Effector memory CD4-positive, alpha-beta T cell (primary cell): ENCODE measurements around the gene OPCML.

Source experiments
- DNase-seq, 3 donors: peaks; one replicate each; pipeline ENCODE4 v3.0.0-alpha.2; 2020
- H3K27ac ChIP-seq: 2 replicates; pipeline ENCODE4 v1.7.0; 2013; ENCODE audit warnings: mild to moderate bottlenecking, low read length, moderate library complexity; ENCODE audit not compliant: insufficient read depth, poor library complexity, severe bottlenecking
- H3K27me3 ChIP-seq: replicated peaks from 2 replicates; pipeline ENCODE4 v1.7.0; 2013; ENCODE audit warnings: mild to moderate bottlenecking, low read length; ENCODE audit not compliant: insufficient read depth, control insufficient read depth, poor library complexity, severe bottlenecking
- H3K36me3 ChIP-seq: 2 replicates; pipeline ENCODE4 v1.7.0; 2013; ENCODE audit warnings: mild to moderate bottlenecking, low read length, moderate library complexity; ENCODE audit not compliant: control insufficient read depth, insufficient read depth
- H3K4me1 ChIP-seq: 2 replicates; pipeline ENCODE4 v1.7.0; 2013; ENCODE audit warnings: low read length, mild to moderate bottlenecking; ENCODE audit not compliant: control insufficient read depth, insufficient read depth, poor library complexity, severe bottlenecking
- H3K4me3 ChIP-seq: 2 replicates; pipeline ENCODE4 v1.7.0; 2013; ENCODE audit warnings: low read length, low read depth, mild to moderate bottlenecking; ENCODE audit not compliant: insufficient read depth, poor library complexity, severe bottlenecking
- H3K9me3 ChIP-seq: 2 replicates; pipeline ENCODE4 v1.7.0; 2013; ENCODE audit warnings: mild to moderate bottlenecking, low read length, moderate library complexity; ENCODE audit not compliant: control insufficient read depth

Gene OPCML

DNA sequence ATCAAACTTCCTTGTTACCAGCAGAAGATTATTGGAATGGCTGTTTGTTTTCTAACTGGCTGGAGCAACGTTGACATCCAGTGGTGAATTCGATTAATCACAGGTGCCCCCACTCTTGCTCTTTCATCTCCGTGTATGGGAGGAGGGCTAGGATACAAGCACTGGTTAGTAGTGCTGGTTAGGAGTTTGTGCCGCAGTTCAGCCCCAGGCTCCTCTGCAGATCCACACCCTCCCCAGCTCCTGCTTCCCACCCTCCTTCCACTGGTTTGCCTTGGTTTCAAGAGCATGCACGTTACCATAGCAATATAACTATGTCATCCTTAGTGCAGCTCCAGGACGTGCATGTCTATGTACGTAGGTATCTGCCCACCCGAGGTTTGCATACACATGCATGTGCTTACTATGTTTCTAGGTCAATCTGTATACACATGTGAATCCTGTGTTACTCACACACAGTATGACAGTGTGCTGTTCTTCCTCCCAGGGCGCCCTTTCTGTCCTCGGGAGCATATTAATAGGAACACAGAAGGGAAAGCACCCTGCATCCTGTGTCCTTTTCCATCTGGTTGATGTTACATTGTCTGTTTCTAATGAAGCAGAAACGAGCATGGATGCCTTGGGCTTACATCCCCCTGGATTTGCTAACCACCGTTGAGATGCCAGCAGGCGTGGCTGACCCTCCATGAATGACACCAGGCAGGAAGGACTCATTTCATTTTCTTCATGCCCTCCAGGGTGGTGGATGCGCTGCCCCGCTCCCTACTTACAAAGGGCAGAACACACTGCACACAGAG lies 539.3 kb downstream of the OPCML start:
- Histone ChIP-seq H3K36me3 (no peaks in the 10 kb centered on the region), H3K4me1 (no peaks in the 10 kb centered on the region), H3K9me3 (no peaks in the 10 kb centered on the region), H3K27me3 (no peaks in the 10 kb centered on the region), H3K27ac (no peak overlapping the region), H3K4me3 (no peak overlapping the region)
- DNase-seq, result no peak

GRCh38 chr11:132988411-132988810 lies 543.9 kb downstream of the OPCML start:
- Histone ChIP-seq H3K27me3 (no peaks in the 10 kb centered on the region), H3K9me3 (no peaks in the 10 kb centered on the region), H3K4me3 (no peak overlapping the region), H3K36me3 (no peaks in the 10 kb centered on the region), H3K27ac (no peak overlapping the region), H3K4me1 (no peaks in the 10 kb centered on the region)
- no peak for DNase-seq

GRCh38 chr11:132987936-132988335 lies 544.4 kb downstream of the OPCML start:
- H3K27me3 ChIP-seq, result no peaks in the 10 kb centered on the region
- no peaks in the 10 kb centered on the region for H3K9me3 ChIP-seq
- H3K4me3 ChIP-seq, result no peak overlapping the region
- no peaks in the 10 kb centered on the region for H3K4me1 ChIP-seq
- no peak for DNase-seq
- no peaks in the 10 kb centered on the region for H3K36me3 ChIP-seq
- no peak overlapping the region for H3K27ac ChIP-seq

GRCh38 chr11:132983641-132983978 lies 548.7 kb downstream of the OPCML start:
- no peak overlapping the region for H3K27ac ChIP-seq
- no peaks in the 10 kb centered on the region for H3K4me1 ChIP-seq
- DNase-seq, result no peak
- H3K36me3 ChIP-seq, result no peaks in the 10 kb centered on the region
- no peaks in the 10 kb centered on the region for H3K9me3 ChIP-seq
- H3K4me3 ChIP-seq, result no peak overlapping the region
- H3K27me3 ChIP-seq, result no peaks in the 10 kb centered on the region

GRCh38 chr11:132982772-132983640 lies 549.3 kb downstream of the OPCML start:
- no peaks in the 10 kb centered on the region for H3K4me1 ChIP-seq
- no peak overlapping the region for H3K4me3 ChIP-seq
- H3K27ac ChIP-seq, result no peak overlapping the region
- no peaks in the 10 kb centered on the region for H3K36me3 ChIP-seq
- H3K9me3 ChIP-seq, result no peaks in the 10 kb centered on the region
- no peaks in the 10 kb centered on the region for H3K27me3 ChIP-seq
- no peak for DNase-seq

DNA sequence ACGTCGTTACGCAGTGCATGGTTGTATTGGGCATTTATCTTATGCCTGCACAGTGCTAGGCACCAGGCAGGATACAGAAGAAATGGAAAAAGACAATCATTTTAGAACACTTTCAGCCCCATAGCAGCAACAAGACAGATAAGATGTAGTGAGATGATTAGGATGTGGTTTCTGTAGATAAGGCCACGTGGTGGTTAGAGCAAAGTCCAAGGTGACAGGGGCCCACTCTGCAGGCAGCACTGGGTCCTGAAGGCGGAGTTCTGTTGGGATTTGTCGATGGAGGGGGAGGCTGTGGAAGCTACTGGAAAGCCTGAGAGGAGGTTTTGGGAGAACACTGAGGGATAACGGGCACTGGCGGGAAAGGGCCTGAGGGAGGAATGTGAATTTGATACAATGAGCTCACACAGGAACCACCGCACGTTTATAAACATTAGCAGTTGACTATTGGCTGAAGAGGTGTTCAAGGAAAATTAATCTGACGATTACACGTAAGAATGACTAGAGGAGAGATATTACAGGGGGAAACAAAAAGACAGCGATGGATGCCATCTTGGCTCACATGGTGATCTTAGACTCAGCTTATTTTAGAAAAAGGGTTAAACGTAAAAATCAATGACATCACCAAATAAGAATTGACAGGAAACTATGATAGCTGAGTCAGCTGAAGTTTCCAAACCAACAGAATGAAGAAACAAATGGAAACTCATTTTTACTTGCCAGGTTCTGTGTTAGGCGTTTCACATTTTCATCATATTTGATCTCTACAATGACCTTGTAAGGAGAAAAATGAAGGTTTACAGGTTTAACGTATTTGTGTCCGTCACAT lies 551.0 kb downstream of the OPCML start:
- Histone ChIP-seq H3K27ac (no peak overlapping the region), H3K27me3 (no peaks in the 10 kb centered on the region), H3K9me3 (no peaks in the 10 kb centered on the region), H3K4me1 (no peaks in the 10 kb centered on the region), H3K4me3 (no peak overlapping the region), H3K36me3 (no peaks in the 10 kb centered on the region)
- DNase-seq, result no peak

DNA sequence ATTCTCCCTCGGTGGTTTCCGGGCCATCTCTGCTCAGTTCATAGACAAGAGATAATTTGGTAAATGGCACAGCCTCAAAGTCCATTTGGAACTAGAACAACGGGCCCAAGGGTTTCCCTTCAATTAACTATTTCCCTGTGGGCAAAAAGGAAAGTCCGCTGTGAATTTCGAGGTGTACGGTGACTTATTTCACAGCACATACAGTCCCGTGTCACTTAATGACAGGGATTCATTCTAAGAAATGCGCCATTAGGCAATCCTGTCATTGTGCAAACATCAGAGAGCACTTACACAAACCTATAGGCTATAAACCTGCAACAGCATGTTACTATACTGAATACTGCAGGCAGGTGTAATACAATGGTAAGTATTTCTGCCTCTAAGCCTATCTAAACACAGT lies 551.6 kb downstream of the OPCML start:
- H3K4me3 ChIP-seq, result no peak overlapping the region
- no peaks in the 10 kb centered on the region for H3K36me3 ChIP-seq
- DNase-seq, result no peak
- H3K9me3 ChIP-seq, result no peaks in the 10 kb centered on the region
- H3K27me3 ChIP-seq, result no peaks in the 10 kb centered on the region
- H3K27ac ChIP-seq, result no peak overlapping the region
- no peaks in the 10 kb centered on the region for H3K4me1 ChIP-seq

GRCh38 chr11:132977746-132978145 lies 554.6 kb downstream of the OPCML start:
- no peaks in the 10 kb centered on the region for H3K4me1 ChIP-seq
- DNase-seq, result no peak
- no peaks in the 10 kb centered on the region for H3K27me3 ChIP-seq
- no peaks in the 10 kb centered on the region for H3K36me3 ChIP-seq
- H3K4me3 ChIP-seq, result no peak overlapping the region
- H3K9me3 ChIP-seq, result no peaks in the 10 kb centered on the region
- H3K27ac ChIP-seq, result no peak overlapping the region

- Histone ChIP-seq H3K4me3 (no peak overlapping the region), H3K4me1 (no peaks in the 10 kb centered on the region), H3K27ac (no peak overlapping the region), H3K9me3 (no peaks in the 10 kb centered on the region), H3K36me3 (no peaks in the 10 kb centered on the region), H3K27me3 (no peaks in the 10 kb centered on the region)
- no peak for DNase-seq
These were observed 555.1 kb downstream of the OPCML start for GRCh38 chr11:132977241-132977640.
